GM18526 (cell line): ENCODE results near the gene PLXND1.

Experiments used
- POLR2A ChIP-seq: IDR thresholded peaks from 3 replicates; pipeline ENCODE4 v1.6.1; 2011; ENCODE audit not compliant: insufficient read length; ENCODE audit errors: extremely low read depth

The PLXND1 gene

GRCh38 chr3:129560269-129560787 is 46.1 kb downstream of the PLXND1 start:
- no peak for TF ChIP-seq POLR2A

- no peak for TF ChIP-seq POLR2A
Measured at GRCh38 chr3:129559565-129560079, 46.9 kb downstream of the PLXND1 start.

GRCh38 chr3:129558772-129559564 is 47.5 kb downstream of the PLXND1 start:
- TF ChIP-seq POLR2A: no peak

GRCh38 chr3:129558081-129558771 is 48.2 kb downstream of the PLXND1 start:
- TF ChIP-seq POLR2A: no peak

- TF ChIP-seq POLR2A: no peak
Measured at GRCh38 chr3:129557548-129557894, 49.0 kb downstream of the PLXND1 start.

GRCh38 chr3:129556890-129557547 is 49.5 kb downstream of the PLXND1 start:
- no peak for TF ChIP-seq POLR2A

GRCh38 chr3:129556358-129556695 is 50.1 kb downstream of the PLXND1 start:
- TF ChIP-seq POLR2A: no peak

- TF ChIP-seq POLR2A: no peak
Measured at GRCh38 chr3:129555616-129556357, 50.7 kb downstream of the PLXND1 start.

- no peak for TF ChIP-seq POLR2A
Measured at GRCh38 chr3:129555153-129555550, 51.3 kb downstream of the PLXND1 start.

- TF ChIP-seq POLR2A: no peak
Measured at GRCh38 chr3:129554356-129555152, 51.9 kb downstream of the PLXND1 start.

GRCh38 chr3:129553719-129554118 is 52.8 kb downstream of the PLXND1 start:
- no peak for TF ChIP-seq POLR2A

- no peak for TF ChIP-seq POLR2A
Measured at GRCh38 chr3:129553171-129553570, 53.3 kb downstream of the PLXND1 start.

- no peak for TF ChIP-seq POLR2A
Measured at GRCh38 chr3:129552287-129553050, 54.0 kb downstream of the PLXND1 start.

GRCh38 chr3:129549805-129550204 is 56.7 kb downstream of the PLXND1 start:
- TF ChIP-seq POLR2A: no peak
